ENCODE data around the gene UCP2.

Gene UCP2

DNA sequence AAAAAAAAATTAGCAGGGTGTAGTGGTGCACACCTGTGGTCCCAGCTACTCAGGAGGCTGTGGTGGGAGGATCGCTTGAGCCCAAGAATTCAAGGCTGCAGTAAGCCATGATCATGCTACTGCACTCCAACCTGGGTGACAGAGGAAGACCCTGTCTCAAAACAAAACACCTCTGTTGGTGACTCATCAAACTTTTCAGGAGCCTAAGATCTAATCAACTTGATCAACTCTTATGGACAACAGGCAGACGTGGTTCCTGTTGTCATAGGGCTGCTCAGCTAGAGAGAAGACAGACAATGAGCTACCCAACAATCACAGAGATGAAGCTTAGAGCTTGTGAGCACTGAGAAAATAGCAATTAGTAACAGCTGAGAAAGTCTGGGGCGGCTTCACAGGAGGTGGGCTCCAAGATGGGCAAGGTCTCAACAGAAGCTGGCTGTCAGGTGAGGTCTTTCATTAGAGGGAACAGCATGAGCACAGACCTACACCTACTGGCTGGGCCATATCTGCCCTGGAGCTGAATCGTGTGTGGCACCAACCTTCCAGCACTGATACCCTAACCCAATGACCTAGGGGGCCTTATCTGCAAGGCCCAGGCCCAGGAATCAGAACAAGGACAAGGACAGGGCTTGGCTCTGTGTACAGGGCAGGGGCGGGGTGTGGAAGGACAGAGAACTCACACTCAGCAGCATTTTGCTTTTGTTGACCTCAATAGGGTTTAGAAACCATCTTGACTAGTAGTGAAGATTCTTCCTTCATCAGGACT lies 33.5 kb upstream of the UCP2 start:
- DNase-seq (ENCODE audit: low read depth): no peak
- H3K4me3 ChIP-seq (ENCODE audit: low read length): no peak overlapping the region
- TF ChIP-seq, protein P1, sequence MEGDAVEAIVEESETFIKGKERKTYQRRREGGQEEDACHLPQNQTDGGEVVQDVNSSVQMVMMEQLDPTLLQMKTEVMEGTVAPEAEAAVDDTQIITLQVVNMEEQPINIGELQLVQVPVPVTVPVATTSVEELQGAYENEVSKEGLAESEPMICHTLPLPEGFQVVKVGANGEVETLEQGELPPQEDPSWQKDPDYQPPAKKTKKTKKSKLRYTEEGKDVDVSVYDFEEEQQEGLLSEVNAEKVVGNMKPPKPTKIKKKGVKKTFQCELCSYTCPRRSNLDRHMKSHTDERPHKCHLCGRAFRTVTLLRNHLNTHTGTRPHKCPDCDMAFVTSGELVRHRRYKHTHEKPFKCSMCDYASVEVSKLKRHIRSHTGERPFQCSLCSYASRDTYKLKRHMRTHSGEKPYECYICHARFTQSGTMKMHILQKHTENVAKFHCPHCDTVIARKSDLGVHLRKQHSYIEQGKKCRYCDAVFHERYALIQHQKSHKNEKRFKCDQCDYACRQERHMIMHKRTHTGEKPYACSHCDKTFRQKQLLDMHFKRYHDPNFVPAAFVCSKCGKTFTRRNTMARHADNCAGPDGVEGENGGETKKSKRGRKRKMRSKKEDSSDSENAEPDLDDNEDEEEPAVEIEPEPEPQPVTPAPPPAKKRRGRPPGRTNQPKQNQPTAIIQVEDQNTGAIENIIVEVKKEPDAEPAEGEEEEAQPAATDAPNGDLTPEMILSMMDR (conservative IDR thresholded peaks at IDR 0.05; ENCODE audit: low read length): no peak

DNA sequence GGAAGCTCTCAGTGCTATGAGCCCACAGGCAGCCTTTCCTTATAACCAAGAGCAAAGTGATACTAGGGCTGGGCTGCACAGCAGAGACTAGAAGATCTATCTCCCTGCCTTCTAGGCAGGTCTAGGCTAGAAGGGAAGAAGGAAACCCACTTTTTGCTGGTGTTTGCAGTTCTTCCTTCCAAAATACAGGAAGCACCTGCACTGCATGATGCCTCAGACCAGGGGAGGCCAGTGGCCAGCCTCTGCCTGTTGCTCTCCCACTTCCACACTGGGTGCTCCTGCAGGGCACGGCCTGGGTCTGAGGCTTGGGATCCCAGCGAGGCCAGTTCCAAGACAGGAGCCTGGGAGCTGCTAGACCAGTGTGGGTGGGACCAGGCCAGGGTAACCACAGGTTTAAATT lies 32.2 kb upstream of the UCP2 start:
- no peak for DNase-seq (ENCODE audit: low read depth)
- H3K4me3 ChIP-seq (ENCODE audit: low read length): no peak overlapping the region
- TF ChIP-seq, protein P1 (conservative IDR thresholded peaks at IDR 0.05; ENCODE audit: low read length): no peak

DNA sequence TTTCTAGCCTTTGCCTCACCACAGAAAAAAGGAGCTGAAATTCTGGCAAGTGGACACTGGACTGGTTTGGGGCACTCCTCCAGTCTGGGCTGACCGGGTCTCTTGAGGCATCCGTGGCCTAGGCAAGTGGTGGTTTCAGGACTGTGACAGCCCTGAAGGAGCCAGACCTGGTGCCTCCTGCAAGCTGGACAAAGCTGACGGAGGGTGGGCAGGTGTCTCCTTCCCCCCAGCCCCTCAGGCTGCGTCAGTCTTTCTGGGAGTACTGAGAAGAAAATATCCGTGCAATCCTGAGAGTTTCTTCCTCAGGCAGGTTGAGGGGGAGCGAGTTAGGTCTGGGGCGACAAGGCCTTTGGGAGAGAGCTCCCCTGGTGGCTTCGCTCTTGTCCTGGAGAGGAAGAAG lies 30.5 kb upstream of the UCP2 start:
- TF ChIP-seq, protein P1 (conservative IDR thresholded peaks at IDR 0.05; ENCODE audit: low read length): no peak
- H3K4me3 ChIP-seq (ENCODE audit: low read length): no peak overlapping the region
- DNase-seq (ENCODE audit: low read depth): no peak

DNA sequence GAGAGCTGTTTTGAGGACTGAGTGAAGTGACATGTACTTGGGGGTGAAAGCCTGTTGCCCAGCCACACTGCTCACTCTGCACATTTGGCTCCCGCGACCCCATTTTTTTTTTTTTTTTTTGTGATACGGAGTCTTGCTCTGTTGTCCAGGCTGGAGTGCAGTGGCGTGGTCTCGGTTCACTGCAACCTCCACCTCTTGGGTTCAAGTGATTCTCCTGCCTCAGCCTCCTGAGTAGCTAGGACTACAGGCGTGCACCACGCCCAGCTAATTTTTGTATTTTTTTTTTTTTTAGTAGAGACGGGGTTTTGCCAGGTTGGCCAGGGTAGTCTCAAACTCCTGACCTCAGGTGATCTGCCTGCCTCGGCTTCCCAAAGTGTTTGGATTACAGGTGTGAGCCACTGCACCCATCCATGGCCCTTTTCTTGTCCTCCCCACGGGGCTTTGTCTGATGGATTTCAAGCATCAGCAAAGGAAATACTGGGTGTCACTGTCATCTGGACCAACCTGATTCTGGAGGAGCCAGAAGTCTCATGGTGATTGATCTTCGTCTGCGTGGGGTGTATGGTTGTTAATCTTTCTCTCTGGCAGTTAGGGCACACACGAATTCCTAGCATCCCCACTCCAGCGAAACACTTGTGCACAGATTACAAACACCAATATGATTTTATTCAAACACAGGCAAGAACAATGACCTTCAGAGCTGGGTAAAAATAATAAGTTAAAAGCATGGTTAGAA lies 29.6 kb upstream of the UCP2 start:
- TF ChIP-seq, protein P1 (conservative IDR thresholded peaks at IDR 0.05; ENCODE audit: low read length): no peak
- no peak for DNase-seq (ENCODE audit: low read depth)
- H3K4me3 ChIP-seq (ENCODE audit: low read length): no peak overlapping the region

DNA sequence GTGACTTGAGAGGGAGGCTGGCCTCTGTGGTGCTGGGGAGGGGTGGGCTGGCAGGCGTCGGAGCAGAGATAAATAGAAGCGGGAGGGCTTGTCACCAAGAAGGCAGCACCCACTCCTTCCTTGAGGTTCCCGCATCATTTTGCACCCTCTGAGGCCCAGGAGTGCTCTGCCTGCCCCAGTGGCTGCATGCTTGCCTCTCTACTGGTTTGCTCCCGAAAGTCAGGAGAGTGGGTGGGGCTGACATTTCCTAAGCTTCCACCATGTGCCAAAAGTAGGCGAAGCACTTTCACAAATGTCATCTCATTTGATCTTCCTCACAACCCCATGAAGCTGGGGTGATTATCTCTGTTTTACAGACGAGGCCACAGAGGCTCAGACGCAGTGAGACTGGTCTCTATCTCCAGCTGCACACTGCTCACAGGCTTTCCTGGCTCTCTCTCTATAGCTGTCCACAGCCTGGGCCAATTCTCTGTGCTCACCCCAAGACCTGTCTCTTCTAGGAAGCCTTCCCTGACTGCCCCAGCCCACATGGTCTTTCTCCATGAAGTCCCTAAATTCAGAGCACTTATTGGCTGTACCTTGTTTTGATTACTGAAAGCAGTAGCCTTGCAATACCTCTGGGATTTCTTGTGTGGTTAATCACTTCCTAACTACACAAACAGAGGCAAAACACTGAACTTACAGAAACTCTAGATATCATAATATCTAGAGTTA lies 28.9 kb upstream of the UCP2 start:
- TF ChIP-seq, protein P1 (conservative IDR thresholded peaks at IDR 0.05; ENCODE audit: low read length): no peak
- peak; percentile 59 for DNase-seq (ENCODE audit: low read depth)
- no peak overlapping the region for H3K4me3 ChIP-seq (ENCODE audit: low read length)

DNA sequence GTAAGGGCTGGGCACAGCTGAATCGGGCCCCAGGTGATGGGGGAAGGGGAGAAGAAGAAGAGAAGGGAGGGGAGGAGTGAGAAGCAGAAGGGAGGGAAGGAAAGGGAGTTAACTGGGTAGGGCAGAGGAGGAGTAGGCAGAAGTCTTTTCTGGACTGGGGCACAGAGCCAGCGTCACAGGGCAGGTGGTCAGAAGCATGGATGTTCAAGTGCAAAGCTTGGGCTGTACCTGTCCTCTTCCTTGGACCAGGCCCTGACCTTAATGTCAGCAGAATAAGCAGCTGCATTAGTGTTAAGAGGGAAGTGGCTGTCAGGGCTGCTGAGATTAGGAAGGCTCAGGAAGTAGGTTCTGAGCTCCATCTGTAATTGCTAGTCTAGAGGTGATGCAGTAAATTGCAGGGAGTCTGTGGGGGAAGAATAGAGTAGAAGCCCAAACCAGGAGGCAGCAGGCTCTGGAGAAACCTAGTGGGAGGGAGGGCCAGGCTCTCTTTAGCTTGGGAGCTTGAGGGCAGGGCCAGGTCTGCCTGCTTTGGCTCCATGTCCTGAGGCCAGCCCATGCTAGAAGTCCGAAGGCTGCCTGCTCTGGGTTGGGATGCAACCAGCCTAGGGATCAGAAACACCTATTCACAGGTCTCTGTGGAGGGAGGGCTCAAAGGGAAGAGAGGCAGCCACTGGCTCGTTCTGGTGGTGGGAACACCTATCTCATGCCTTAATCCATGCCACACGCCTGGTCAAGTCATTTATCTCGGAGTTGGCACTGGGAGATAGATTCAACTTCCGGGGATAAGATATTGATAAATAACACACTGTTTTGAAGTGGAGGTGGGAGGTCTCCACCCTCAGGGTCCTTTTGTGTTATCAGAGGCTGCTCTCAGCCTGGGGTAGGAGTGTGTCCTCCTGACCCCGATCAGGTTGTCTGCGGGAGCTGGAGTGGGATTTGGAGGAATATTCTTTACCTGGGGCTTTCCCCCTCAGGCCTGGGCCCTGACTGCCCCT lies 28.0 kb upstream of the UCP2 start:
- H3K4me3 ChIP-seq (ENCODE audit: low read length): no peak overlapping the region
- TF ChIP-seq, protein P1 (conservative IDR thresholded peaks at IDR 0.05; ENCODE audit: low read length): no peak
- DNase-seq (ENCODE audit: low read depth): no peak

Data from AG10803 (cell line).